Right lung (tissue), 5 donors: ENCODE measurements around the gene ARHGAP8. TPM values are rescaled to one million over a fixed set of nuclear protein-coding genes. Genes with fewer than 3 reads are reported as not detected.

Source experiments
- DNase-seq, 2 donors: peaks; one replicate each; pipeline ENCODE4 v3.0.0-alpha.2; 2013
- polyA plus RNA-seq, 5 donors: library from polyadenylated mRNA; unstranded; fragments of 120-200 nt; gene quantifications; one replicate each; pipeline versions ENCODE4 v1.2.1 to v1.2.3, GENCODE V29; 2013; ENCODE audit warnings: inconsistent platforms in 1 of 5, low replicate concordance in 1 of 5; ENCODE audit not compliant: insufficient read length in 5 of 5, insufficient read depth in 1 of 5

Gene ARHGAP8
- polyA plus RNA-seq, 5 donors, result 23.4 to 49.7 (median 30.4) TPM

DNA sequence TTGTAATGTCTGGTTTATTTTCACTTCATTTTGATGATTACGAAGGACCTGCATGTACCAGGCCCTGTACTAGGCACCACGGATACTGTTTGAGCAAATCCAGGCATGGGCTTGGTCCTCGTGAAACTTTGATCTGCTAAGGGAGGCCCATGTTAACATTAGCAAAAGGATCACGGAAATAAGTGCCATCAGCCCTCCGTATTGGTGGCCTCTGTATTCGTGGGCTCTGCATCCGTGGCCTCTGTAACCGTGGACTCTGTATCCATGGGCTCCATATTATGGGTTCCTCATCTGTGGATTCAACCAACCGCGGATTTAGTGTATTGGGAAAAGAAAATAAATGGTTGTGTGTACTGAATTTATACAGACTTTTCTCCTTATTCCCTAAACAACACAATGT is 8.7 kb downstream of the ARHGAP8 start:
- no peak for DNase-seq

- no peak for DNase-seq
These were observed 12.0 kb downstream of the ARHGAP8 start for GRCh38 chr22:44764373-44764772.

DNA sequence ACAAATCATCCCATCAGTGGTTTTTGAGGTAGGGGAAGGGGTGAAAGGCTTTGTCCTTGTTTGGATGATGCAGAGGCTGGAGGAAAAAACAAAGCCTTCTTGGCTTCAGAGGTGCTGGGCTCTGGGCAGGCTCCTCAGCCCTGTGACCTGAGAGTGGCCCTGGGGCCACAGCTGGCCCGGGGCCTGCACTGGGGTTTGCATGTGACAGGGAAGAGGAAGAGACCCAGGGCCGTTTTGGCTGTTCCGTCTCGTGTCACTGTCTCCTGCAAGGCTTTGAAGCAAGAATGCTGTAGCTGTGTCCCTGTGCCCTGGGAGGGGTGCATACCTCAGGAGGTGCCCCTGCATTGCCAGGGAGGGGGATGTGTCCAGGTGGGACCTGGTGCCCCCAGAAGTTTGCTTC is 12.6 kb downstream of the ARHGAP8 start:
- DNase-seq, result no peak

GRCh38 chr22:44765571-44766285 is 13.4 kb downstream of the ARHGAP8 start:
- DNase-seq, result no peak

DNA sequence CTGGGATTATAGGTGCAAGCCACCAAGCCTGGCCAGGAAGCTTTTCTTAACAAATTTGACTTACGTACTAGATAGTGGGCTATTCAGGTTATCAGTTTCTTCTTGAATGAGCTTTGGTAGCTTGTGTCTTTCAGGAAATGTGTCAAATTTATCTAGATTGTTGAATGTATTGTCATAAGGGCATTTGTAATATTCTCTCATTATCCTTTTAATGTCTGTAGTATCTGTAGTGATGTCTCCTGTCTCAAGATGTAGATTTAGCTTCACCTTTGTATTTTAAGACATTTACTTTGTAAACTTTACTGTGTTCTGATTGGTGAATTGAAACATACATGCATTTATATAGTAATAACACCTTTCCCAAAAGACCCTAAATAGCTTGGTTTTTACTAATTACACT is 20.7 kb downstream of the ARHGAP8 start:
- DNase-seq, result no peak

DNA sequence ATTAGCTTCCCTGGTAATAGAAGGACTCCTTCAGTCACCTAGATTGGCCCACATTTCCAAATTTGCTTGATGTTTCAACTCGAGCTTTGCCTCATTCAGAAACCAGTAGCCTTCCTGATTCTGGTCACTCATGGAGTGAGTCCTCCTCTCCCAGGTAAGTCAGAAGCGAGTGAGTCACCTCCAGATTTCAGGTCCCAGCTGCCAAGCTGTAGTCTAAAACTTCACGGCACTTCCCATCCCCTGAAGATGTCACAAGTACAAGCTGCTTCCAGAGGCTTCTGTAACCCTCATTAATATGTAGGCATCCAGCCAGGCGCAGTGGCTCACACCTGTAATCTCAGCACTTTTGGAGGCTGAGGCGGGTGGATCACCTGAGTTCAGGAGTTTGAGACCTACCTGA is 23.5 kb downstream of the ARHGAP8 start:
- DNase-seq, result no peak

DNA sequence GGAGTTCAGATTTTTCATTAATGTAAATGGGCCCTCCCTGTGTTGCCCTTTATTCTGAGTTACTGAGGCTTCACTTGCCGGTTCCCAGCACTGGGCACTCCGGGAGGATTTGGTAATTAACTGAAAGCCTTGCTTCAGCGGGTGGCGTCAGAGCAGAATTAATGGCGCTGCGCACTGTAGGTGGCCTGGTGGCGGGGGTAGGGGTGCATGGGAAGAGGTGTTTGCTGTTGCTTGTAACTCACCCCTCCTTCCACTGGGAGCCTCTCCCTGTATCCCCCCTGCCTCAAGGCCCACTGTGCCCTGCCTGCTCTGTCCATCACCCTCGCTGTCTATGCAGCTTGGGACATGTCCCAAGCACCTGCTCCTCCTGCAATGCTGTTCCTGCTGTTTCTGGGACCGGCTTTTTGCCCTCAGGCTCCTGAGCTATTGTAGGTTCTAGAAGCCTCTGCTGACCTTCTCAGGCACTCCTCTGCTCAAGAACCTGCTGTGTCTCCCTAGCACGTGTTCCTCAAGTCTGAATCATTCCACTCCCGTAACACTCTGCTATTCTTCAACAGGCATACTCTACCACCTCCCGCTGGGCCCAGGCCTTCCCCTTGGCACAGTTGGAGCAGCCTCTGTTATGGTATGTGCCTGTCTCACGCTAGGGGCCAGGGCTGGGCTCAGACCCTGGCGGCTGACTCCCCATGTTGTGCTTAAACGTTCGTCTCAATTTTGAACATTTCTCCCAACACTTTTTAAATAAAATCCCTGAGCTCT is 24.4 kb downstream of the ARHGAP8 start:
- DNase-seq, result no peak

- DNase-seq, result no peak
These were observed 25.0 kb downstream of the ARHGAP8 start for GRCh38 chr22:44777364-44777755.

DNA sequence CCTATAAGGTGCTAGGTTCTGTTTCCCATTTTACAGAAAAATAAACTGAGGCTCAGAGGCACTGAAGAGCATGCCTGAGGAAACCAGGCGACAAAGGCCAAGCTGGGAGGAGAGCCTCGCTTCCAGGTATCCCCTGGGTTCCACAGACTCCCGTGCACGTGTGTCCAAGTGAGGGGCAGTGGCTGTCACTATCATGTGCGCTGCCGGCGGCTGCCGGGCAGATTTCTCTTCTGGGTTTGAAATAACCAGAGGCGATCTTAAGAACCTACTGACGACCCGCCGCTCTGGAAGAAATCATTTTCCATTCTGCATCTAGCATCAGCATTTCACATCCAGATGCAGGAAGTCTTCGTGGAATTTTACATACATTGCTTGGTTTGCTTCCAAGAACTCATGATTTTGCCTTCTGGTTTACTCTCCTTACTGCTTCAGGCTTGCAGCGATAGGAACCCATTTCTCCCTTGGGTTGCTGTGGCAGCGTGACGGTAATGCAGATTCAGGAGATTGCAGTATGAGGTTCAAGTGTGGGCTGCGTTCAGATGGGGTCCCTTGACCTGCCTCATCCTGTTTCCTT is 28.6 kb downstream of the ARHGAP8 start:
- no peak for DNase-seq

GRCh38 chr22:44782363-44782963 is 30.1 kb downstream of the ARHGAP8 start:
- no peak for DNase-seq

- no peak for DNase-seq
These were observed 30.7 kb downstream of the ARHGAP8 start for GRCh38 chr22:44783091-44783490.

DNA sequence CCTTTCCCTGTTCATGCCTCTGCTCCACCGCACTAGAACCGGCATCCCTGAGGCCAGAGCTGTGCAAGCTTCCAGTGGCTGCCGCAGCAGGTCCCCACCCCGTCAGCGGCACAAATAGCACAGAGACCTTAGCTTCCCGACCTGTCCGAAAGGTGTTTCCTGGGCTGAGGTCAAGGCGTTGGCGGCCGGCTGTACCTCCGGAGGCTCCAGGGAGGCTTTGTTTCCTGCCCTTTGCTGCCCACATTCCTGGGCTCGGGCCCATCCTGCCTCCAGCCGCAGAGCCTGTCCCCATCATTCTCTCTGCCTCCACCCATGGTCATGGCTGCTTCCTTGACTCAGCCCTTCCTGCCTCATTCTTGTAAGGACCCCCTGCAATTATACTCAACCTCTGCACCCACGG is 31.2 kb downstream of the ARHGAP8 start:
- DNase-seq, result no peak

GRCh38 chr22:44786136-44786535 is 33.8 kb downstream of the ARHGAP8 start:
- DNase-seq, result no peak

DNA sequence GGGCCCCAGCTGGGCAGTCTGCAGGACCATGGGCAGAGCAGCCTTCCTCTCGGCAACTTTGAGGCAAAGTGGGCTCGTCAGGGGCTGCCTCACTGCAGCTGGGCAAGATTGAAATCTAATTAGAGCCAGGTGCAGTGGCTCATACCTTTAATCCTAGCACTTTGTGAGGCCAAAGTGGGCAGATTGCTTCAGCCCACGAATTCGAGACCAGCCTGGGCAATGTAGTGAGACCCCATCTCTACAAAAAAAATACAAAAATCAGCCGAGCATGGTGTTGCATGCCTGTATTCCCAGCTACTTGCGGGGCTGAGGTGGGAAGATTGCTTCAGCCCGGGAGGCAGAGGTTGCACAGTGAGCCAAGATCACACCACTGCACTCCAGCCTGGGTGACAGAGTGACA is 34.2 kb downstream of the ARHGAP8 start:
- no peak for DNase-seq

- no peak for DNase-seq
These were observed 35.5 kb downstream of the ARHGAP8 start for GRCh38 chr22:44787832-44788231.

DNA sequence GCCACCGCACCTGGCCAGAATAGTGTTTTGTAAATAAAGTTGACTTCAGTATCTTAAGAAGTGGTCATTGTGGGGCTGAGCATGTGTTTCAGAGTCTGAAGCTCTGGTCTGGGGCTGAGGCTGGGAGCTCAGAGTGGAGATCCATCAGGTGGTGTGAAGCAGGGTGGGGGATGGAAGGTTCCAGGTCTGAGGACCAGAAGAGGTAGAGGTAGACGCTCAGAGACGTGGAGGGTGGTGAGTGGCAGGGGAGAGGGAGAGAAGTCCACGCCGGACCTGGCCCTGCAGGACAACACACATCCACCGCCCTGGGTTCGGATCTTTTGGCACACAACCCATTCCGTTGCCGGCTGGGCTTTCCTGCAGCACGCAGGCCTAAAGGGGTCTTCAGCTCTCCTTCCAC is 40.7 kb downstream of the ARHGAP8 start:
- no peak for DNase-seq

- no peak for DNase-seq
These were observed 41.3 kb downstream of the ARHGAP8 start for GRCh38 chr22:44793506-44794172.

DNA sequence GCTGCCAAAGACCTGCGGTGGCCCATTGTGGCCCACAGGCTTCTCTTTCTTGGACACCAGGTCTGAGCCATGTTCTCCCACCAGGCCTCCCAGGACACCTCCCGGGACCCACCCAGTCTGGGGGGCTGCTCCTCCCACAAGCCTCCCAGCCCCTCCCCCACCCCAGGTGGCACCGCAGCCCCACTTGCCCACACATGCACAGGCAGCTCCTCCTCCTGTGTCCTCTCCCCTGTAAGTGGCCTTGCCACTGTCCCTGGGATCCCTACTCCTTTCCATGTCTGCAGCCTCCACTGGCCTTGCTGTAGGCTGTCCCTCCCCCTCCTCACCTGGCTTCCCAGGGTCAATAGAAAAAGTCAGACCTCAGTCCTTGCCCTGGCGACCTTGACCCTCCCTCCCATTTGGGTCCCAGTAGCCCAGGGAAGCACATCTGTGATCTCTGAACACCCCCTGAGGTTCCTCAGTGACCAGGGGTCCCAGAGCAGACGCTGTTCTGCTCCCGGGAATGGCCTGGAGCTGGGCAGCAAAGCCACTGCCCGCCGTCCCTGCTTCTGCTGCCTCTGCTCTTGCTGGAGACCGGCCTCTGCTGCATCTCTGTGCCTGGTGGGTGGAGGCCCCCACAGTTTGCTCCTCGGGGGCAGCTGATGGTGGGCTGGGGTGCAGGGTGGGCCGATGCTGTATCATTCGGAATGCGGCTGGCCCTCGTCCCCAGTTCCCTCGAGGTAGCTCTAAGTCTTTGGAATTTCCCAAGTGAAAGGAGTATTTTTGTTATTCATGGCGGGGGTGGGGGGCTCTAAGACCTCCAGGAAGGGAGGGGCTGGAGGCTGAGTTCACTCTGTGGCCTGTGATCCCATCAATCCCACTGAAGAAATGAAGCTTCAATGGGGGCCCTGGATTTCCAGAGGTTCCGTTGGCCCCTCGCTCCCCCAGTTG is 43.6 kb downstream of the ARHGAP8 start:
- DNase-seq, result no peak

- no peak for DNase-seq
These were observed 44.9 kb downstream of the ARHGAP8 start for GRCh38 chr22:44797181-44797725.

DNA sequence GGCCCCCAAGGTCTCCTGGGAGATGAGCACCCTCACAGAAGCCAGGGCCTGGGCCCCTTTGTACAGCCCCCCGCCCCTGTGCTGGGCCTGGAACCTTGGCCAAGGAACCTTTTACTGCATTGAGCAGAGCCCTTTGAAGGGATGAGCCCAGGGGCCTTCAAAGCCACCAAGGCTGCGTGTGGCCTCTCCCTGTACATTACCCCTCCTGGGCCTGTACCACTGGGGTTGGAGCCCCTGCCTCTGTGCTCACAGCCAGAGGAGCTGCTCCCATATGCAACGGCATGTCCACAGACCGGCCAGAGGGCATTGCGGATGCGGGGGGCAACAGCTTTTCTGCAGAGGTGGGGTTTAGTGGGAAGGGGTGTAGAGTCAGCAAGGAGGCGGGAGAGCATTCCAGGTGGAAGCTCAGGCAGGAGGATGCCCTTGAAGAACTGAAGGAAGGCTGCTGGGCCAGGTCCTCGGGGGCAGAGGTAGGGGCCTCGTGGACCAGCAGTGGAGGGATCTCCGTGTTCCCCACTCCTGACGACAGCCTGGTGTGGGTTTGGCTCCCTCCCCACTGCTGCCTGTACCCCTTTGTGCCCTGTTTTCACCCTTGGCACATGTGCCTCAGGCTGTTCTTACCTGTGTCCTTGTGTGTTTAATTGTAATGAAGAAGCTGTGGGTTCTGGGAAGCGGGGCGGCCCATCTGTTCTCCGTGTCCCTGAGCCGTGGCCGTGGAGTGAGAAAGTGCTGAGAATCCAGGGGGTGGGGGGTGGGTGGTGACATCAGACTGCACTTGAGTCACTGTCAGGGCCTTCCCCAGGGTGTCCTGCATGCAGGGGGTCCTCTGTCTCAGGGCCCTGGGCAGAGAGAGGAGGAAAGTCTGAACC is 46.9 kb downstream of the ARHGAP8 start:
- DNase-seq, result no peak
